SK-N-SH treated with all-trans-retinoic acid at 6 μM for 48 hours (cell line): Measurements from ENCODE around the gene OR56A1.

Experiments
- ATAC-seq: fragments of 200-7000 bp; cut with Tn5 transposase; 3 replicates; pipeline ENCODE4 v1.9.1; 2020; ENCODE audit warnings: mild to moderate bottlenecking, moderate library complexity
- ARNTL ChIP-seq: fragments of 450-650 bp; formaldehyde crosslinking; IDR thresholded peaks from 2 replicates; pipeline ENCODE4 v1.5.0; 2020; ENCODE audit warnings: low read depth, mild to moderate bottlenecking, moderate library complexity, borderline replicate concordance
- BACH2 ChIP-seq: fragments of 250-450 bp; sonication (Bioruptor Pico); IDR thresholded peaks from 2 replicates; pipeline ENCODE4 v1.9.0; 2021; ENCODE audit warnings: mild to moderate bottlenecking, borderline replicate concordance
- CREB5 ChIP-seq: fragments of 250-450 bp; sonication (Bioruptor Pico); IDR thresholded peaks from 2 replicates; pipeline ENCODE4 v1.5.1; 2020; ENCODE audit warnings: low read depth, mild to moderate bottlenecking, moderate library complexity
- CSDC2 ChIP-seq: fragments of 250-450 bp; sonication (Bioruptor Pico); IDR thresholded peaks from 2 replicates; pipeline ENCODE4 v1.5.0; 2020; ENCODE audit warnings: mild to moderate bottlenecking, moderate library complexity
- CSRNP3 ChIP-seq: fragments of 250-450 bp; sonication (Bioruptor Pico); IDR thresholded peaks from 2 replicates; pipeline ENCODE4 v1.5.1; 2021; ENCODE audit warnings: mild to moderate bottlenecking, moderate library complexity
- ESRRG ChIP-seq: fragments of 250-450 bp; sonication (Bioruptor Pico); IDR thresholded peaks from 2 replicates; pipeline ENCODE4 v1.6.1; 2021; ENCODE audit warnings: mild to moderate bottlenecking
- GLIS3 ChIP-seq: fragments of 250-450 bp; sonication (Bioruptor Pico); IDR thresholded peaks from 2 replicates; pipeline ENCODE4 v1.5.0; 2020; ENCODE audit warnings: mild to moderate bottlenecking, moderate library complexity
- ISL1 ChIP-seq: fragments of 250-450 bp; sonication (Bioruptor Pico); IDR thresholded peaks from 2 replicates; pipeline ENCODE4 v2.1.2; 2022; ENCODE audit warnings: mild to moderate bottlenecking, moderate library complexity
- OSR1 ChIP-seq: fragments of 250-450 bp; sonication (Bioruptor Pico); IDR thresholded peaks from 2 replicates; pipeline ENCODE4 v1.8.0; 2022; ENCODE audit warnings: moderate library complexity, mild to moderate bottlenecking, inconsistent platforms
- PATZ1 ChIP-seq: fragments of 250-450 bp; sonication (Bioruptor Pico); IDR thresholded peaks from 2 replicates; pipeline ENCODE4 v1.8.0; 2020; ENCODE audit warnings: mild to moderate bottlenecking, moderate library complexity, borderline replicate concordance
- PPARA ChIP-seq: fragments of 250-450 bp; sonication (Bioruptor Pico); IDR thresholded peaks from 2 replicates; pipeline ENCODE4 v1.5.0; 2020; ENCODE audit warnings: mild to moderate bottlenecking, borderline replicate concordance
- RARB ChIP-seq: fragments of 250-450 bp; sonication (Bioruptor Pico); IDR thresholded peaks from 2 replicates; pipeline ENCODE4 v1.8.0; 2021; ENCODE audit warnings: mild to moderate bottlenecking, moderate library complexity
- SNAI2 ChIP-seq: fragments of 250-450 bp; sonication (Bioruptor Pico); IDR thresholded peaks from 2 replicates; pipeline ENCODE4 v1.5.0; 2020; ENCODE audit warnings: mild to moderate bottlenecking, moderate library complexity
- TCF4 ChIP-seq: fragments of 250-450 bp; sonication (Bioruptor Pico); IDR thresholded peaks from 2 replicates; pipeline ENCODE4 v1.8.0; 2021; ENCODE audit warnings: mild to moderate bottlenecking, moderate library complexity, borderline replicate concordance
- TOX ChIP-seq: fragments of 250-450 bp; sonication (Bioruptor Pico); IDR thresholded peaks from 2 replicates; pipeline ENCODE4 v1.8.0; 2021; ENCODE audit warnings: mild to moderate bottlenecking, moderate library complexity, borderline replicate concordance
- TSHZ2 ChIP-seq: fragments of 250-450 bp; sonication (Bioruptor Pico); IDR thresholded peaks from 2 replicates; pipeline ENCODE4 v1.5.0; 2020; ENCODE audit warnings: mild to moderate bottlenecking, moderate library complexity
- ZC3H10 ChIP-seq: fragments of 250-450 bp; sonication (Bioruptor Pico); IDR thresholded peaks from 2 replicates; pipeline ENCODE4 v1.5.1; 2021; ENCODE audit warnings: mild to moderate bottlenecking, moderate library complexity
- ZFP3 ChIP-seq: fragments of 250-450 bp; sonication (Bioruptor Pico); IDR thresholded peaks from 2 replicates; pipeline ENCODE4 v1.5.0; 2020; ENCODE audit warnings: mild to moderate bottlenecking, moderate library complexity
- ZFP30 ChIP-seq: fragments of 450-650 bp; formaldehyde crosslinking; IDR thresholded peaks from 2 replicates; pipeline ENCODE4 v1.5.0; 2022; ENCODE audit warnings: mild to moderate bottlenecking, moderate library complexity
- ZNF565 ChIP-seq: fragments of 450-650 bp; formaldehyde crosslinking; conservative IDR thresholded peaks from 2 replicates; pipeline ENCODE4 v1.5.0; 2020; ENCODE audit warnings: low read depth, mild to moderate bottlenecking, moderate library complexity
- ZNF70 ChIP-seq: fragments of 450-650 bp; formaldehyde crosslinking; IDR thresholded peaks from 2 replicates; pipeline ENCODE4 v1.5.0; 2020; ENCODE audit warnings: mild to moderate bottlenecking, moderate library complexity
- ZNF8 ChIP-seq: fragments of 450-650 bp; formaldehyde crosslinking; IDR thresholded peaks from 2 replicates; pipeline ENCODE4 v1.5.0; 2020; ENCODE audit warnings: mild to moderate bottlenecking, moderate library complexity

The OR56A1 gene

GRCh38 chr11:6022956-6023355 lies 7.6 kb downstream of the OR56A1 start:
- TF ChIP-seq ZNF70 (no peak), CSDC2 (CRISPR knock-in tag) (no peak), TOX (CRISPR knock-in tag) (no peak), ZFP30 (CRISPR knock-in tag) (no peak), PPARA (no peak), RARB (CRISPR knock-in tag) (no peak), SNAI2 (CRISPR knock-in tag) (no peak), ZFP3 (no peak), ARNTL (no peak), ZNF8 (CRISPR knock-in tag) (no peak), GLIS3 (no peak), TCF4 (CRISPR knock-in tag) (no peak), OSR1 (CRISPR knock-in tag) (no peak), BACH2 (CRISPR knock-in tag) (no peak), ZC3H10 (CRISPR knock-in tag) (no peak), CREB5 (CRISPR knock-in tag) (no peak), CSRNP3 (CRISPR knock-in tag) (no peak), TSHZ2 (CRISPR knock-in tag) (no peak), ESRRG (CRISPR knock-in tag) (no peak), ISL1 (CRISPR knock-in tag) (no peak)
- ATAC-seq, result peak; percentile 68; the same call in 2 of the 3 replicates

- TF ChIP-seq ISL1 (CRISPR knock-in tag) (no peak), TCF4 (CRISPR knock-in tag) (no peak), TSHZ2 (CRISPR knock-in tag) (no peak), CREB5 (CRISPR knock-in tag) (no peak), ZNF565 (CRISPR knock-in tag) (no peak), BACH2 (CRISPR knock-in tag) (no peak), ZNF8 (CRISPR knock-in tag) (no peak), RARB (CRISPR knock-in tag) (no peak), ARNTL (no peak), ESRRG (CRISPR knock-in tag) (no peak), PATZ1 (CRISPR knock-in tag) (no peak), ZNF70 (no peak), ZC3H10 (CRISPR knock-in tag) (no peak), CSRNP3 (CRISPR knock-in tag) (no peak), PPARA (no peak), ZFP30 (CRISPR knock-in tag) (no peak), OSR1 (CRISPR knock-in tag) (no peak), GLIS3 (no peak), SNAI2 (CRISPR knock-in tag) (no peak)
- no peak for ATAC-seq
These were observed 17.5 kb downstream of the OR56A1 start for GRCh38 chr11:6013042-6013441.
